ENCODE measurements around the gene BMPER.

The BMPER gene

DNA sequence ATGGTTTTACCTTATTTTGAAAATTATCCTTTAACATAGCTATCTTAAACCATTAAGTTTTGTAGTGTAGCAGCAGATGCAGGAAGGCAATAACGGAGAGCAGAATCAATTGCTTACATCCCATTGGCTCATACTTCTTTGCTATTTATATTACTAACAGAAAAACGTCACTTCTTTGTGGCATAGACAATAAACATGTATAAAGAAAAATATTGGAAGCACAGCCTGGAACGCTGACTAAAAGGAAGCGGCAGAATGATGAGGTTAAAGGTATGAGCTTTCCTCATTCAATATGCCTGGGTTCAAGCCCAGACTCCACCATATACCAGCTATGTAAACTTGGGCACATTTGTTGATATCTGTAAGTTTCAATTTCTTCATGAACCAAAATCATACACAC, 24.0 kb upstream of the BMPER start:
- no peak for DNase-seq (ENCODE audit: low read depth)
- no peak for TF ChIP-seq CTCF (IDR thresholded peaks at IDR 0.05; ENCODE audit: insufficient read depth, low read depth, low read length, missing control alignments)
- H3K4me3 ChIP-seq (ENCODE audit: low read length), result no peak overlapping the region

- H3K4me3 ChIP-seq (ENCODE audit: low read length), result no peak overlapping the region
- DNase-seq (ENCODE audit: low read depth), result no peak
- TF ChIP-seq CTCF (IDR thresholded peaks at IDR 0.05; ENCODE audit: insufficient read depth, low read depth, low read length, missing control alignments), result no peak
These were observed 23.1 kb upstream of the BMPER start for GRCh38 chr7:33882040-33882837.

DNA sequence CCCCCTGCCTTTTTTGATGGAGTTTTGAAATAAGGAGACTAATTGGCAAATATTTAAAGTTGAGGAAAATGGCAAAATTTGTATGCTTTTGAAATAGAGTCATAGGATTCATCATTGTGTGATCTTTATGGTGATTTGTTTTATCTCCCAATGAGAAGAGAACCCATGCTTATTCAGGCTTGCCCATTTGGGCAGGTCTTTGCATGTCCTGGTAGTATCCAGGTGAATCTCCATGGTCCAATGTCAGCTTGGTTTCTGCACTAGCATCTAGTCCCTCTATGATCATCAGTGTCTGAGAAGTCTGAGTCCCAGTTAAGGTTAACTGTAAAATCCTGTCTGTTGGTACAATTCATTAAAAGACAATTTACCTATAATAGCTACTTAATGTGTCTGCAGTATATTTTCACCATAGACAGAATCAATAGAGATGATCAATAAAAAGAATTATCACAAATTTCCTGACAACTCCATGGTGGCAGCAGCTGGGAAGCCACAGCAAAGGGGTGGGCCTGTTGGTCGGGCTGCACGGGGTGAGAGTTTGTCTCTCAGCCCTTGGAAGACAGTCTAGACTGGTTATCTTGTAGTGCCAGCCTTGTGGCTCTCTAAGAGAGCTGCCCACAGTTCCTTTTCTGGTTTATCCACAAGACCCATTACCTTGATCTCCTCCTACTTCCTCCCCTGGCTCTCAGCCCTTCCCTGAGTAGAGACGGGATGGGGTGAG, 22.2 kb upstream of the BMPER start:
- no peak for TF ChIP-seq CTCF (IDR thresholded peaks at IDR 0.05; ENCODE audit: insufficient read depth, low read depth, low read length, missing control alignments)
- peak; percentile 79 for DNase-seq (ENCODE audit: low read depth)
- no peak overlapping the region for H3K4me3 ChIP-seq (ENCODE audit: low read length)

GRCh38 chr7:33883671-33883965, 21.7 kb upstream of the BMPER start:
- no peak for TF ChIP-seq CTCF (IDR thresholded peaks at IDR 0.05; ENCODE audit: insufficient read depth, low read depth, low read length, missing control alignments)
- no peak overlapping the region for H3K4me3 ChIP-seq (ENCODE audit: low read length)
- DNase-seq (ENCODE audit: low read depth), result no peak

- no peak overlapping the region for H3K4me3 ChIP-seq (ENCODE audit: low read length)
- no peak for DNase-seq (ENCODE audit: low read depth)
- no peak for TF ChIP-seq CTCF (IDR thresholded peaks at IDR 0.05; ENCODE audit: insufficient read depth, low read depth, low read length, missing control alignments)
These were observed 19.8 kb upstream of the BMPER start for GRCh38 chr7:33885290-33886148.

GRCh38 chr7:33886149-33886623, 19.2 kb upstream of the BMPER start:
- no peak overlapping the region for H3K4me3 ChIP-seq (ENCODE audit: low read length)
- TF ChIP-seq CTCF (IDR thresholded peaks at IDR 0.05; ENCODE audit: insufficient read depth, low read depth, low read length, missing control alignments), result no peak
- DNase-seq (ENCODE audit: low read depth), result no peak
